NCI-H2107 treated with DMSO at 0.1 percent for 48 hours (cell line): ENCODE results near the gene SLFN5.
"Not testable (repeated sequence)": the region's sequence is repeated elsewhere in the genome, so short reads cannot be mapped to it uniquely, and the experiment has no call there.

Experiments used
- DNase-seq: peaks from one replicate; lab custom pipeline; 2025; ENCODE audit not compliant: unreplicated experiment; lab: John Stamatoyannopoulos, UW

Gene SLFN5

DNA sequence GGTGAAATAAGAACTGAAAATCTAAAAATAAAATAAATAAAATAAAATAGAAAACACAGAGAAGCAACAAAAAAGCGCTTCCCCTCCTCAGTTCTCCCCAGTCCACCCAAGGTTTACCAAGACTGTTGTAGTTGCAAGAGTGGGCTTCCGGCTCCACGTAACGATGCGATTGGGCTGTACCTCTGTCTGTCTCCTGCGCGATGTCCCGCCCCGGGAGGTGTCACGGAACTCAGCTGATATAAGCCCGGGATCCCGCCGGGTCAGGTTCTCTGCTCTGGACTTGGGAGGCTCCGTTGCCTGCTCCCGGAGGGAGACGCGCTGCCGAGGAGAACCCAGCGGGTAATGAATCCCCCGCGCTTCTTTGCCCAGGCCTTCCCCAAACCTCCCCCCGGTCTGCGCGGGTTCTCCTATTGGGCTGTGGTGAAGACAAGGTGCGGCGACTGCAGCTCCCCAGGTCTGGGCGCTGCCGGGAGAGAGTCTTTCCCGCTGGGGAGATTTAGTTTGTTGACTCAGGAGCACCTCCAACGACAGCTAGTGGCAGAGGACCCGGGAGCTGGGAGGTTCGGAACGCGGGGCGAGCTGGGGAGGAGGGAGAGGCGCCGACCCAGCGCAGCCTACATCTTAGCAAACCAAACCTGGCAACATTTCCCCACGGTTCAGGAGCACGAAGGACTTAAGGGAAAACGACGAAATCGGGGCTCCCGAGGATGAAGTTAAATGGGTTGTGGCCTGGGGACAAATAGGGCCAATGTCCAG, at the start of gene SLFN5:
Gene SLFN5, plus strand, starts transcription at position 268 of the 756 bp plus-strand sequence. CDS start 15,619 bp downstream, outside the sequence.
- DNase-seq = peak; percentile 84

DNA sequence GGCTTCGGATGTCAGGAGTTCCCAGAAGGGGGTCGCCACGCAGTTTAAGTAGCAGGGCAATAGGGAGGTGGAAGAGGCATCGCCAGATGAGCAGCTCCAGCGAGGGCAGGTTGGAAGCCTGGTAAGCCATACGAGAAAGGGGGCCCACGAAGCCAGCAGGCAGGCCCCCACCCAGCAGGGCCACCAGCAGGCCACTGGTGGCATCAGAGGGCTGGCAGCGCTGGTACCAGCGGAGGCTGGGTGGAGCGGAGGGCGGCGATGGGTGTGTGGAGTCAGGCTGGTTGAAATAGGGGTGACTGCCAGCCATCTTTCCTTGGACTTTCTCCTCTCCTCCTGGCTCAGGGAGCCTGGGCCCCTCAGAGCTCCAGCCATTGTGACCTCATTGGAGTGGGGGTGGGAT, 48.9 kb upstream of the SLFN5 start, which contains the start of gene SLC35G3:
Gene SLC35G3, minus strand, starts transcription at position 393 of the 400 bp plus-strand sequence. Its CDS starts 86 bp downstream, at position 307.
- DNase-seq = not testable (repeated sequence)

DNA sequence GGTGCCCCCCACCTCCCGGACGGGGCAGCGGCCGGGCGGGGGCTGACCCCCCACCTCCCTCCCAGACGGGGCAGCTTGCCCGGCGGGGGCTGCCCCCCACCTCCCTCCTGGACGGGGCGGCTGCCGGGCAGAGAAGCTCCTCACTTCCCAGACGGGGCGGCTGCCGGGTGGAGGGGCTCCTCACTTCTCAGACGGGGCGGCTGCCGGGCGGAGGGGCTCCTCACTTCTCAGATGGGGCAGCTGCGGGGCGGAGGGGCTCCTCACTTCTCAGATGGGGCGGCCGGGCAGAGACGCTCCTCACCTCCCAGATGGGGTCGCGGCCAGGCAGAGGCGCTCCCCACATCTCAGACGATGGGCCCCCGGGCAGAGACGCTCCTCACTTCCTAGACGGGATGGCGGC, 47.8 kb upstream of the SLFN5 start:
- DNase-seq = not testable (repeated sequence)

DNA sequence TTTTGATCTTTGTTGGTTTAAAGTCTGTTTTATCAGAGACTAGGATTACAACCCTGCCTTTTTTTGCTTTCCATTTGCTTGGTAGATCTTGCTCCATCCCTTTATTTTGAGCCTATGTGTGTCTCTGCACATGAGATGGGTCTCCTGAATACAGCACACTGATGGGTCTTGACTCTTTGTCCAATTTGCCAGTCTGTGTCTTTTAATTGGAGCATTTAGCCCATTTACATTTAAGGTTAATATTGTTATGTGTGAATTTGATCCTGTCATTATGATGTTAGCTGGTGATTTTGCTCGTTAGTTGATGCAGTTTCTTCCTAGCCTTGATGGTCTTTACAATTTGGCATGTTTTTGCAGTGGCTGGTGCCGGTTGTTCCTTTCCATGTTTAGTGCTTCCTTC, 40.3 kb upstream of the SLFN5 start:
- DNase-seq = not testable (repeated sequence)

- no peak for DNase-seq
These were observed 32.1 kb upstream of the SLFN5 start for GRCh38 chr17:35210741-35211140.

DNA sequence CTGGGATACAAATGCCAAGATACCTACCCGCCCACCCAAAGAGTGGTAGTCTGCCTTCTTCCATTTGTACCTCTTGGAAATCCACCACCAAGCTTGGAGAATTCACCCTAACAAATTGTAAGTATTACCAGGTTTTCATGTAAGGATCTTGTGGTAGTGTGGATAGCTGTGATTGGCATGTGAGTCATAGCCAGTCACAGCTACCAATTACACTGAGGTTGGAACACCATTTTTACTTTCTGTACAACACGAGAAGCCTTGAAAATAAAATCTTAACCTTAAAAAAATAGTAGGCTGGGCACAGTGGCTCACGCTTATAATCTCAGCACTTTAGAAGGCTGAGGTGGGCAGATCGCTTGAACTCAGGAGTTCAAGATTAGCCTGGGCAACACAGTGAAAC, 30.2 kb upstream of the SLFN5 start:
- DNase-seq = no peak

DNA sequence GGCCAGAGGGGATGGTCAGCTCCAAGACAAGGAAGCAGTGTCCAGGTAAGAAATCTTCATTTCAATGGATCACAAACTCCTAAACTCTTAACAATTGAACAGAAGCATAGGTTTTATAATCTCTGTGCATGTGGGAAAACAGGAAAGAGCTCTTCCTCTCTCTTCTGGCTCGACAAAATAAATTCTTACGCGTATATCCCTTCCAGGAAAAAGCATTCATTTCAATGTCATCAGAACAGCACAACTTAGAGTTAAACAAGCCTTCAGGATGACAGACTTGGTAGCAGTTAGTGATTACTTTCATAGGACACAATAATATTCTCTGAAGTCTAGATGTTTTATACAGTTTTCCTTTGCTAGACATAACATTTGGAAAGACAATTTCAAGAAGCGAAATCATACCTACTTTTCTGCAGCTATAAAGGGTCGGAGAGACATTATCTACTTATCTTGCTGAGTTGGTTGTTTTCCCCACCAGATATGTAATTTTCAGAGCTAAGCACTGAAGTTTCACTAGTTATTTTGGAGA, 29.4 kb upstream of the SLFN5 start:
- DNase-seq = no peak

GRCh38 chr17:35214192-35214591, 28.7 kb upstream of the SLFN5 start:
- no peak for DNase-seq

- no peak for DNase-seq
These were observed 28.1 kb upstream of the SLFN5 start for GRCh38 chr17:35214631-35215273.

- DNase-seq = peak; percentile 15
These were observed 25.8 kb upstream of the SLFN5 start for GRCh38 chr17:35217107-35217506.

DNA sequence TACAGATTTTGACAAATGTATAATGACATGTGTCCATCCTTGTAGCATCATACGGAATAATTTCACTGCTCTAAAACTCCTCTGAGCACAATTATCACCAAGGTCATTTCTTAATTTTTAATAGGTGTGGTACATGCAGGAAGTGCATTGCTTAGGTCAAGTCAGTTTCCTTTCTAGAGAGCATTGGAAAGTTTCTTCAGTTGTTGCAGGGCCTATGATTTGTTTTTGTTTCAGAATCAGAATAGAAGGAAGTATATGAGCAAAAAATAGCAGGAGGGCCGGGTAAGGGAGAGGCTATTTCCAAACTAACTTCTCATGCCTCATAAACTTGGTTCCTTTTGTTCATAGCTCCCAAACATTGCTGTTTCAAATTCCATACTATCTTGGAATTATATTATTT, 24.0 kb upstream of the SLFN5 start:
- DNase-seq = no peak

DNA sequence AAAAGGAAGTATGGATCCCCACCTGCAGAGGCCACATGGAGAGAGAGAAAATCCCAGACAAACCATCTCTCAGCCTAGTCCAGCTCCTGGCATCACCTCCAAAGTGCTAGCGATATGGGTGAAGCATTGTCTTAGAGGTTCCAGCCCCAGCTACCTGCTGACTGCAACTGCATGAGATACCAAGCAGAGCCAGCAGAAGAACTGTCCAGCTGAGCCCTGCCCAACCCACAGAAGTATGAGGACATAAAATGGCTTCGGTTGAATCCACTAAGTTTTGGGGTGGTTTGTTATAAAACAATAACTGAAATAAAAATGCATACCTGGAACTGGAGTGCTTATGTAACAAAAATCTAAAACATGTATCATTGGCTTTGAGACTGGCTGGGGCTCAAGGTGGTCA, 20.4 kb upstream of the SLFN5 start:
- DNase-seq = no peak

DNA sequence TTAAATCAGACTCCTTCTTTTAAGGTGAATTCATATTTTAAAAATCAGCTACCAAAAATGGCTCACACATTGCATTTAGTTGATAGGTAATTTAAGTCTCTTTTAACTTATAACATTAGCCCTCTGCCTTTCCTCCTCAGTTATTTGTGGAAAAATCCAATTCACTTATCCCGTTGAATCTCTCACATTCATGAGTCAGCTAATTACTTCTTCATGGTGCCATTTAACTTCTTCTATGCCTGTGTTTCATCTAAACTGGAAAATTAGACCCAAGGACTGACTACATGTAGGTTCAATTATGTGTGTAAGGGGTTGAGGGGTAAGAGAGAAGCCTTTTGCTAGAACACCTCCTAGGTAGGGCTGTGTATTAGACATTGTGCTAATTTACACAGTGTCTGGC, 18.4 kb upstream of the SLFN5 start:
- DNase-seq = no peak

DNA sequence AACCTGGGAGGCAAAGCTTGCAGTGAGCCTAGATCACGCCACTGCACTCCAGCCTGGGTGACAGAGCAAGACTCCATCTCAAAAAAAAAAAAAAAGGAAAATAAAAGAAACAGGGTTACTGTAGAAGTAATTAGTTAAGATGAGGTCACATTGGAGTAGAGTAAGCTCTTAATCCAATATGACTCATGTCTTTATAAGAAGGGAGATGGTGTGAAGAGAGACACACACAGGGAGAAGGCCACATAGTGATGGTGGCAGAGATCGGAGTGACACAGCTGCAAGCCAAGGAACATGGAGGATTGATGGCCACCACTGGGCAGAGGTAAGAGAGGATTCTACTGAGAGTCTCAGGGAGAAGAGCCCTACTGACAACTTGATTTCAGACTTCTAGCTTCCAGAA, 15.3 kb upstream of the SLFN5 start:
- no peak for DNase-seq

DNA sequence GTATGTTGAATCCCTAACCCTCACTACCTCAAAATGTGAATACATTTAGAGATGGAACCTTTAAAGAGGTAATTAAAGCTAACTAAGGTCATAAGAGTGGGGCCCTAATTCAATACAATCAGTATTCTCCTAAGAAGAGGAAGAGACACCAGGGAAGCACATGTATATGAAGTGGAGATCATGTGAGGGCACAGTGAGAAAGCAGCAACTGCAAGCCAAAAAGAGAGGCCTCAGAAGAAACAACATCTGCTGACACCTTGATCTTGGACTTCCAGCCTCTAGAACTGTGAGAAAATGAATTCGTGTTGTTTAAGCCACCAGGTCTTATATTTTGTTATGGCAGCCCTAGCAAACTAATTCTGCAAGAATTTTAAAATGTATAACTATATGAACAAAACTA, 13.2 kb upstream of the SLFN5 start:
- DNase-seq = no peak

- not testable (repeated sequence) for DNase-seq
These were observed 8.6 kb upstream of the SLFN5 start for GRCh38 chr17:35234315-35234714.

- no peak for DNase-seq
These were observed 7.6 kb upstream of the SLFN5 start for GRCh38 chr17:35235289-35235688.

GRCh38 chr17:35235917-35236316, 7.0 kb upstream of the SLFN5 start:
- no peak for DNase-seq

- DNase-seq = no peak
These were observed 6.1 kb upstream of the SLFN5 start for GRCh38 chr17:35236821-35237220.

DNA sequence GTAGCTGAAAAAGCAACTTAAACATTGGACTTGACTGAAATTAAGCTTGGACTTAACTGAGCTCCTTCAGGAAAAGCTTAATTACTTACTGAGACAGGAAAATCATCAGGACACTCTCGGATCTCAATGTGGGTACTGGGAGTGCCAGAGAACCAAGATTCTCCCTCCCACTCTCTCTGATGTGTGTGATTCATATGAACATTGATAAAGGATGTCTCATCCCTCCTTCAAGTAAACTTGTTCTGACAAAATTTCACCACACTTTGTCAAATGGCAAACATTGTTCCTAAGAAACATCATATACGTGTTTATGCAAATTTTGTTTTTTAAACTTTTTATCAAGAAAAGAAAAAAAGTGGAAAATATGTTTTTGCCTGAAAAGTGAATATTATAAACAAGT, 4.1 kb upstream of the SLFN5 start:
- DNase-seq = no peak

DNA sequence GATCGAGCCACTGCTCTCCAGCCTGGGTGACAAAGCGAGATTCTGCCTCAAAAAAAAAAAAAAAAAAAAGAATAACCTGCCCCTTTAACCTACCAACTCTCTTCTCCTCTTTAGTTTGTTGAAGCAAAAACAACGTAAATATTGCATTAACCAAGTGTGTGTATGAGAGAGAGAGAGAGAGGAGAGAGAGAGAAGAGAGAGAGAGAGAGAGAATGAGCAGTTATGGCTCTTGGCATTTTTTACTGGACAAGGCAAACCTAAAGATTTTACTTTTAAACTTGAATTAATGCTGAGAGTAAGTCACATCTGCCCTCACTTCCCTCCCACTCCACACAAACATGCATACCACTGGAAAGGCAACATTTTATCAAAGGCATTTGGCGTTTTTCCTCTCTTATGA, 3.0 kb upstream of the SLFN5 start:
- no peak for DNase-seq

DNA sequence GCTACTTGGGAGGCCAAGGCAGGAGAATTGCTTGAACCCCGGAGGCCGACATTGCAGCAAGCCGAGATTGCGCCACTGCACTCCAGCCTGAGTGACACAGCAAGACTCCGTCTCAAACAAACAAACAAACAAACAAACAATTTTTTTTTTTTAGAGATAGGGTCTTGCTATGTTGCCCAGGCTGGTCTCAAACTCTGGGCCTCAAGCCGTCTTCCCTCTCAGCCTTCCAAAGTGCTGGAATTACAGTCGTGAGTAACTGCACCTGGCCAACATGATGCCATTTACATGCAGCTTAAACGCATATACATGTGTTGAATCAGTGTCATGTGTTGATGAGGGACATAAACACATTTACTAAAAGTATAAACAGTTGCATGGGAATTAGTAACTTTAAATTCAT, 2.0 kb upstream of the SLFN5 start:
- no peak for DNase-seq
